CD4-positive, alpha-beta T cell treated with Interferon alpha-2 for 1 hour (primary cell): Measurements from ENCODE around the gene DUSP8.
"Not testable (repeated sequence)": the region's sequence is repeated elsewhere in the genome, so short reads cannot be mapped to it uniquely, and the experiment has no call there.

Source experiments
- DNase-seq, 2 donors: peaks; one replicate each; pipeline ENCODE4 v3.0.0-alpha.2; 2020 to 2022

DUSP8 gene

DNA sequence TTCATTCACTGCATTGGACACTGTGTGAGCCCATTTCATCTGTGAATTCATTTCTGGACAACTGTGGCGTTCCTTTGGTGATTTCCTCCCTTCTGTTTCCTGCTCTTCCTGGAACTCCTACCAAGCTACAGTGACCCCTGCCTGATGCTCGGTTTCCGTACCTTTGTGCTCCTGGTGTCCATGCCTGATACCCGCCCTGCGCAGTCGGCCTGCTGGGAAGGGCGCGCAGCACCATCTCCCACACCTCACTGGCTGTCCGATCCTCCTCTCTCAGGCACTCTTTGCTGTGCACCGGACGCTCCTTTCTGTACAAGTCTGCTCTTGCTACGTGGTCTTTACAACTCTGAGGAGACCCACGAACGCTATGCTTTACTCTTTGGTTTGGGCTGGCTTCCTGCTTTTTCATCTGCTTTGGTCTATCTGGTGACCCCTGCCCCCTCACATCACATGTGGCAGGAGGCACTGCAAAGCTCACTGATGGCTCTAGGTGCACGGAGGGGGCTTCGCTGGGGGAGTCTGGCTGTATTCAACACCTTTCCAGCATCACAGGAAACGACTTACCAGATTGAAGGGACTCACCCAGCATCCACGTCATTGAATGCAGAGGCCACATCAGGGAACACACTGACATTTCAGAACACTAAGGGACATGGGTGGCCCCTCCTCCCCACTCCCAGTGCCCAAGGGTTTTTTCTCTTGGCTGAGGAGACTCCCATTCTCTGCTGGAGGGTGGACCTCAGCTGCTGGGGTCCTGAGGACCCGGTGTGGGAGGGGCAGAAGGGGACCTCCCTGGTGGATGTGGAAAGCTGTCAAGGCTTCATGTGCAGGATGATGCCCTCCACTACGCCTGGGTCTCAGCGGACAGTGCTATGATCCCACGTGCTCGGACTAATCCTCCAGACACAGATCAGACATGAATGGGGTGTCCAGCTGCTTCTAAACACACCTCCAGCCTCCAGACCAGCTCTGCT is 58.5 kb downstream of the DUSP8 start:
- no peak for DNase-seq

DNA sequence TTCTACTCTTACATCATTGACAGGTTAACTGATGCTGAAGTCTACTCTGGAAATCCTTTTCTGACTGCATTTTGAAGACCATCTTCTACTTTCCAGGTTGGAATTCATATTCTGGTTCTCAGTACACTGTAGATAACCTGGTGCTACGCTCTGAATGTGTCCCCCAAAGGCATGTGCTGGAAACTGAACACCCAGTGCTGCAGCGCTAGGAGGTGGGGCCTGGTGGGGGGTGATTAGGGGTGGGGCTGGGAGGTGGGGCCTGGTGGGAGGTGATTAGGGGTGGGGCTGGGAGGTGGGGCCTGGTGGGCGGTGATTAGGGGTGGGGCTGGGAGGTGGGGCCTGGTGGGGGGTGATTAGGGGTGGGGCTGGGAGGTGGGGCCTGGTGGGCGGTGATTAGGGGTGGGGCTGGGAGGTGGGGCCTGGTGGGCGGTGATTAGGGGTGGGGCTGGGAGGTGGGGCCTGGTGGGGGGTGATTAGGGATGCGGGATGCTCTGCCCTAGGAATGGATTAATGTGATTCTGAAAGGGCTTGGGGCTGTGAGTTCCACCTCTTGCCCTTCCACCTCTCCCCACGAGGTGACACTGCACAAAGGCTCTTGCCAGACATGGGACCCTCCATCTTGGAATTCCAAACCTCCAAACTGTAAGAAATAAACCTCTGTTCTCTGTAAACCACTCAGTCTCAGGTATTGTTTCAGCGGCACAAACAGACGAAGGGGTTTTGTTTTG is 59.4 kb downstream of the DUSP8 start:
- DNase-seq = peak in 1 of 2 donors; percentile 15

DNA sequence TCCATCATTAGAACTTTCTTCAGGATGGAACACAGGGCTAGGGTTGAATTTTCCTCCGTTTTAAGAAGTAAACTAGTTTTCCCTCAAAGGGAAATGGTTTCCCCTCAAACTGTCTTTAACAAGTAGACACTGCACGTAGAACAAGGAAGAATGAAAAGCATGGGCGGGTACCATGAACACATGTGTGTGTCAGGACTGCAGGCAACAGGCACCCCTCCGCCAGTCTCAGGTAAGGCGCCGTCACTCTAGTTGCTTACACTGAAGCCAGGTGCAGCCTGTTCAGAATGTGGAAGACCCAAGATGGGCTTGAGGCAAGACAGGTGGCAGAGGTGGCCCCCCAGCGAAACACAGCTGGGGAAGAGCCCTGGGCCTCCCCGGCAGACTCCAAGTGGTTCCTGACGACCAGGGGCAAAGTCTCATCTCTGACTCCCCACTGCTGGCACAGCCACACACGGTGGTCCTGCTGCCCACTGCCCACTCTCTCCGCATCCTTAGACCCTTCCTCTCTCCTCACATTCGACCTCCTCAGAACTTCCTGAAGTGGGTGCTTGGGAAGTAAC is 60.1 kb downstream of the DUSP8 start:
- no peak for DNase-seq

DNA sequence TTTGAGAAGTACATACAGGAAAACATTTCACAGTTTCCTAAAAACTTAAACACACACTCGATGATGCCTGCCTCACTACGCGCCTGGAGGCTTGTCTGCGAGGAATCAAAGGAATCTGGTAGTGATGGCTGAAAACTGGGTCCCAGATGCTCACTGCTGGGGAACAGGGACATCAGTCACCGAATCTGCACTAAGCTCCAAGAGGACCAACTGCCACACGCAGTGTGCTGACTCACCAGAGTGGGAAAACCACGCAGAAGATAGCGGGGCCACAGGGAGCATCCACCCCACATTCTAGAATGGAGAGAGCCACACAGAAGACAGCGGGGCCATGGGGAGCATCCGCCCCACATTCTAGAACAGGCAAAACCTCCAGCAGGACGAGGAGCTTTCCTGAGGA is 61.1 kb downstream of the DUSP8 start:
- DNase-seq = no peak

DNA sequence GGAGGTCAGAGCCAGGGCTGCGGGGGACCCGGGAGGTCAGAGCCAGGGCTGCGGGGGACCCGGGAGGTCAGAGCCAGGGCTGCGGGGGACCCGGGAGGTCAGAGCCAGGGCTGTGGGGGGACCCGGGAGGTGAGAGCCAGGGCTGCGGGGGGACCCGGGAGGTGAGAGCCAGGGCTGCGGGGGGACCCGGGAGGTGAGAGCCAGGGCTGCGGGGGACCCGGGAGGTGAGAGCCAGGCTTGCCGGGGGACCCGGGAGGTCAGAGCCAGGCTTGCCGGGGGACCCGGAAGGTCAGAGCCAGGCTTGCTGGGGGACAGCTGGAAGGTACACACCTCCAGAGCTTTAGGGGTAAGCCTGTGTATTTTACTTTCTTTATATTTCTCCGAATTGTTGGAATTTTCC is 61.7 kb downstream of the DUSP8 start:
- DNase-seq = not testable (repeated sequence)

DNA sequence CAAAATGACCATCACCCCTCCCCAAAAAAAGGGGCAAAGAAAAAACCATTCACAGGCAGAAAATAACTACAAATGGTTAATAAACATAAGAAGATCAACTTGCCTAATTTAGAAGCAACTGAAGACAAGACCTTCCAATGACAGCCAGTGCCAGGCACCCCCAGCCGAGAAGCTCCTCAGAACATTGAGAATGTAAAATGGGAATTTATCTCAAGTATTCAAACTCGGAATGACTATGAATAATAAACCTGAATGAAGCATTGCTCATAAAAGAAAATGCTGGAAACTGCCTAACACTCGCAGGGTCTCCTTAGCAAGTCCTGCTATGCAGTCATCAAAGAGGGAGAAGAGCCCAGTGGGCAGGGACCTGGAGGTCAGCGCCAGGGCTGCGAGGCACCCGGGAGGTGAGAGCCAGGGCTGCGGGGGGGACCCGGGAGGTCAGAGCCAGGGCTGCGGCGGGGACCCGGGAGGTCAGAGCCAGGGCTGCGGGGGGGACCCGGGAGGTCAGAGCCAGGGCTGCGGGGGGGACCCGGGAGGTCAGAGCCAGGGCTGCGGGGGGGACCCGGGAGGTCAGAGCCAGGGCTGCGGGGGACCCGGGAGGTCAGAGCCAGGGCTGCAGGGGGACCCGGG is 62.3 kb downstream of the DUSP8 start:
- DNase-seq = no peak

DNA sequence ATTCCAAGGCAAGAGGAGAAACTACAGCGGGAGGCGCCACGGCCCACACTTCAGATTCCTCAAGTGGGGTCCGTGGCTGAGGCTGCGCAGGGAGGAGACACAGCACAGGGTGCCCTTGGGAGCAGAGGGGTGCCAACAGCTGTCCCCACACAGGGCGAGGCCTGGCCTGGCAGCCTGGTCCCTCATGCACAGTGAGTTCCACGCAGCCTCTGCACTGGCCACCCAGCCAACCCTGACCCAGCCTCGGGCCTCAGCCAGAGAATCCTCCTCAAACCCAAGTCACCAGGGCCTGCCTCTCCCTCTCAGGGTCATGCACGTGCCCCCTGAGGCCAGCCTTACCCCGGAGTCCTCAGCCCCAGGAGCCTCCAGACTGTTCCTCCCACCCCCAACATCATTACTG is 63.1 kb downstream of the DUSP8 start:
- DNase-seq = no peak

DNA sequence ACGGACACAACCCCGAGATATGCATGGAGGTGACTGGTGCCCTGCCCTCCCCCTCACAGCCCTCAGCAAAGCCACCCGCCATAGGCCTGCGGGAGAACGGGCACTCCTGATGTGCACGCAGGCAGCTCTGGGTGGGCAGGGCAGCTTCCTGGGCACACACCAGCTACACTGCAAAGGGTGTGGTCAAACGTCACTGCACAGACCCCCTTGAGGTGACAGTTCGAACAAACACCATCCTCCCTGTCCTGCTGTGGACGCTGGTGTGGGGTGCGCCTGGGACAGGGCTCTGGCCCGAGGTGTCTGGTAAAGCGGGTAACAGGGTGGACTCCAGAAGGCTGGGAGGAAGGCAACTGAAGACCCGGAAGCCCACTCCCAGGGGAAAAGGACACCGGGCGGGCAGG is 63.6 kb downstream of the DUSP8 start:
- DNase-seq = no peak

DNA sequence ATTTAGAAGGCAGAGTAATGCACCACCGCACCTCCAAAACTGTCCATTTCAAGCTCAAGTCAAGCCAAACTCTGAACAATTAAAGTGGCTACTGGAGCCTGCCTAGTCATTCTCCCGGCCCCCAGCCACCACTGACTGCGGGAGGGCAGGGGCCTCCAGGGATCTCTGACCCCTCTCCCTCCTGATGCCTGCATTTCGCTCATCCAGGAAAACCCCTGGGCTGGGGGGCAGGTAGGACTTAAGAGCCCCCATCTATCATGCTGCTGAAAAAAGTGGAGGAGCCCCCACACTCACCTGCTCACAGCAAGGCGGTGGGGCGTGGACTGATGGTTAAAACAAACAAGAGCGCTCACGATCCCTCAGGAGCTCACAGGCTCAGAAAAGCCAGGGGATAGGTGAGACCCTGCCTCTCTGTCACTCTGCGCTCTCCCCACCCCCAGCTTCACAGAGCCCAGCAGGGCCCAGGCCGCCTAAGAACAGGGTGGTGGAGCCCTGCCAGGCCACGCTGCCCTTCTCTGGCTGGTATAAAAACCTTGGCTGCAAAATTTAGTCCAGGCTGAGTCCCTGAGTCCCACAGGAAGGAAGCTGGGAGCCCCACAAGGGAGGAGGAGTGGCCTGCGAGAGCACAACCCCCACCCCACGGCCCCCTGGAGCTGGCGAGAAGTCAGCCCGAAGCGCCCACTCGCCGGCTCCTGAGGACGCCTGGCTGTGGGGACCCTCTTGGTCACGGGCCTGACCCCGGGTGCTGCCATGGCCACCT is 64.5 kb downstream of the DUSP8 start:
- no peak for DNase-seq

DNA sequence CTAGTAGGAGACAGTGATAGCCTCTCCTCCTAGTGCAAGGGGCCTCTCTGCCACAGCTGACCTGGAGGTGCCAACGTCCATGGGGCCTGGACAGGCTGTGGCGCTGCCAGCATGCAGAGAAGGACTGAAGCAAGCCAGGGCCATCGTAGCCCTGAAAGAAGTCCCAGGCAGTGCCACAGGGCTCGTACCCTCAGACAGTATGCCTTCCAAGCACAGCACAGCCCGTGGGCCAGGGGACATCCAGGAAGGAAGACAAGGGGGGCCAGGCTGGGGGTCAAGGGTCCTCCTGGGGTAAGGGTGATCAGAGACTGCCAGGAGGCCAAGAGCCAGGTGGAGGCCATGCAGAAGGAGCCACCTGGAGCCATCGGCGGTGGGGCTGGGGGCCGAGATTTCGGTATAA is 65.1 kb downstream of the DUSP8 start:
- DNase-seq = no peak

DNA sequence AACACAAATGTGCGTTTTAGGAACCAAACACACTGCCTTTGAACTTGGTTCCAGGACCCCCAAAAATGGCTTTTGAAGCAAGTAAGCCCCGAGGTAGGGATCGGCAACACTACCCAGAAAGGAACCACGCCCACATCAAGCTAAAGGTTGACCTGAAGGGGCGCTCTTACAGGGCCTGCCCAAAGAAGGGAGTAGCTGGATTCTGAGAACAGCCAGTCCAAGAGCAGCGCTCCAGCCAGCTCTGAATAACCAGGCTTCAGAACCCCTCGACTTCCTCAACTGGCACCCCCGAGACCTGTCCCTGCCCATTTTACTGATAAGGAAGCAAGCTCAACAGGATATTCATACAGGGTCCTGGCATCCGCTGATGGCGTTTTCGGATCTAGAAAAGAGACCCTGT is 66.6 kb downstream of the DUSP8 start:
- DNase-seq = no peak

DNA sequence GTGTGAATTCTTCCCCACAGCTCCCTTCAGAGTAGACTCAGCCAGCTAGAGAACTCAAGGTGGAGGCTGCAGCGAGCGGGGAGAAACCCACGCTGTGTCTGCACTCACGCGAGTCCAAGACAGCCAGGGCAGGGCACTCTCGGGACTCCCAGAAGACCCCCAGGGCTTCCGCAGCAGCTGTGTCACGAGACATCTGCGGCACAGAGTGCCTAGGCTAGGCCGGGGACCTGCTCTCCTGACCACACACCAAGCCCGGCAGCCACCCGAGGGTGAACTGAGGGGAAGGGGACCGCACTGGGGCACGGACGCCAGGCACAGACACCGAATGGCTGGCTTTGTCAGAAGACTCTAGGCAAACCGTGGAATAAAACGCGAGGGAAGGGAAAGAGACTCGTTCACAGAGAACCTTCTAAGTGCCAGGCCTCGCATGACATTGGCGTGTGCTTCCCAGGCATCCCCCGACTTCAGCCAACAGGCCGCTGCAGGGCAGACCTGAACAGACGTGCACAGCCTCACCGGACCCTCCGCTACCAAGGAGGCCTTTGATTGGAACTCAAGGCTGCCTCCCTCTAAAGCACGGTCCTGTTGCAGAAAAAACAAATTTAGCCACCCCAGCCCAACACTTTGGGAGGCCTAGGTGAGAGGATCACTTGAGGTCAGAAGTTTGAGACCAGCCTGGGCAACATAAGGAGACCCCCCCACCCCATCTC is 67.3 kb downstream of the DUSP8 start:
- DNase-seq = no peak

DNA sequence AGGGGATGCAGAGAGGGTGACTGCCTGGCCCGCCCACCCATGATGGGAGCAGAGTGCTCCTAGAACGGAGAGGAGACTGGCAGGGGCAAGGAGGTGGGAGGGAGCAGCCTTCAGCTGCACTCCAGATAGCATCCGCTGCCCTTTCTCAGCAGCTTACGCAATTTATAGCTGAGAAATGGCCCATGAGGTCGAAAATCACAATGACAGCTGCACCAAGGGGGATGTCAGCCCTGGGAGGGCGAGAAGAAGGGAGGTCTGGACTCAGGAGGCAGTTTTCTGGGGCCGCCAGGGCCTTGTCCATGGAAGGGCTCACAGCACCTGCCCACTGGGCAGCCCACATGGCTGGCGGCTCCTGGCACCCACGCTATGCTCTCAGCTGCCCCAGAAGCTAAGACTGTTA is 67.9 kb downstream of the DUSP8 start:
- DNase-seq = no peak
